ENCODE measurements around the gene NAA80.
"Not testable (repeated sequence)": the region's sequence is repeated elsewhere in the genome, so short reads cannot be mapped to it uniquely, and the experiment has no call there.

The NAA80 gene

DNA sequence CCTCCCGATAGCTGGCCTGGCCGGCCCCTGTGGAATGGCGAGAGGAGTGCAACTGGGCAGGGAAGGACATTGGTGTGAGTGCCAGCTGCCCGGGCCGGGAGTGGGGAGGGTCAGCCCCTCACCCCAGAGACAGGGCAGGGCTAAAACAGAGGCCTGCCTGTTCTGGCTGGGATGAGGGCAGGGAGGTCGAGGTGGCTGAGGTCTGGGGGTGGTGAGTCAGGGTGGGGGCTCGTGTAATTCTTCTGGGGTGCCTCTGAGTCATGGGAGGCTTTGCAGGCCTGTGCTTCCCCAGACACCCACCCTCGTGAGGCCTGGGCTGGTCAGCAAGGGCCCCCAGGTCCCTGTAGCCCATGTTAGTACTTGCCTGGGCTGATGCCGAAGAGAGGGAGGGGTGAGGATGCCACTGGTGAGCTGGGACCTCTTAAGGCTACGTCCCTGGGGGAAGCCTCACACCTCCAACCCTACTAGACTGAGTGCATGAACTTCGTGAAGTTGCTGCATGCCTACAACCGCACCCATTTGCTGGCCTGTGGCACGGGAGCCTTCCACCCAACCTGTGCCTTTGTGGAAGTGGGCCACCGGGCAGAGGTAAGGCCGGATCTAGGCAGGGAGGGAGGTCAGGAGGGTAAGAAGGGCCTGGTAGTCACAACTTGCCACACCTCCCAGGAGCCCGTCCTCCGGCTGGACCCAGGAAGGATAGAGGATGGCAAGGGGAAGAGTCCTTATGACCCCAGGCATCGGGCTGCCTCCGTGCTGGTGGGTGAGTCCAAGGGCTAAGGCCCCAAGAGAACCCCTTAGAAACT lies 28.6 kb downstream of the NAA80 start:
- no peak for DNase-seq (ENCODE audit: low read depth)

DNA sequence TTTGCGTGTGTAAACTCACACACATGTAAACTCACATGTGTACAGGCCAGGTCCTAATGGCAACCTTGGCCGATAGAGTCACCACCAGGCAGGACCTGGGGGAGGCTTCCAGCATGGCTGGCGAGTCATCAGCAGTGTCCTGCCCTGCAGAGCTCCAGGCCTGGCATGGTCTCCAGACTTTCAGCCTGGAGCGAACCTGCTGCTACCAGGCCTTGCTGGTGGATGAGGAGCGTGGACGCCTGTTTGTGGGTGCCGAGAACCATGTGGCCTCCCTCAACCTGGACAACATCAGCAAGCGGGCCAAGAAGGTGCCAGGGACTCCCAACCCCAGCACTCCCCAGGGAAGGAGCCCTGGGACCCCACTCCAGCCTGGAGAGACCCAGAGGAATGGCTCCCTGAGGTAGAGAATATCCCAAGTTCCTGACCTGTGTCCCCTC lies 29.2 kb downstream of the NAA80 start:
- DNase-seq (ENCODE audit: low read depth) = no peak

DNA sequence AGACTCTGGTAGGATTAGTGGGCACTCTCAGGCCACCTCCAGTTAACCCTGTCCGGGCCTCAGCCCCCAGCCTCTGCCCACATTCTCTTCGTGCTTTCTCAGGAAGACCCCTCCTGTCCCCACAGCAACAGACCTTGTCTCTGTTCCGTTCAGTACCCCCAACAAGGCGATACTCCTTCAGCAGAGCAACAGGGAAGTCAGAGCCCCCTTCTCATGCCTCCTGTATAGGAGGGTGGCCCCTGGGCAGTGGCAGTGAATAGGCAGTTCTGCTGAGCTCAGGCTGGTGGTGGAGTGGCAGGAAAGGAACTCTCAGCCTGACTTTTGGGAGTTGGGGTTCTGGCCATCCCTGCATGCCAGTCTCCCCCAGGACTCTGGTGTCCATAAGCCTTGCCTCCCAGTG lies 29.7 kb downstream of the NAA80 start:
- DNase-seq (ENCODE audit: low read depth) = no peak

DNA sequence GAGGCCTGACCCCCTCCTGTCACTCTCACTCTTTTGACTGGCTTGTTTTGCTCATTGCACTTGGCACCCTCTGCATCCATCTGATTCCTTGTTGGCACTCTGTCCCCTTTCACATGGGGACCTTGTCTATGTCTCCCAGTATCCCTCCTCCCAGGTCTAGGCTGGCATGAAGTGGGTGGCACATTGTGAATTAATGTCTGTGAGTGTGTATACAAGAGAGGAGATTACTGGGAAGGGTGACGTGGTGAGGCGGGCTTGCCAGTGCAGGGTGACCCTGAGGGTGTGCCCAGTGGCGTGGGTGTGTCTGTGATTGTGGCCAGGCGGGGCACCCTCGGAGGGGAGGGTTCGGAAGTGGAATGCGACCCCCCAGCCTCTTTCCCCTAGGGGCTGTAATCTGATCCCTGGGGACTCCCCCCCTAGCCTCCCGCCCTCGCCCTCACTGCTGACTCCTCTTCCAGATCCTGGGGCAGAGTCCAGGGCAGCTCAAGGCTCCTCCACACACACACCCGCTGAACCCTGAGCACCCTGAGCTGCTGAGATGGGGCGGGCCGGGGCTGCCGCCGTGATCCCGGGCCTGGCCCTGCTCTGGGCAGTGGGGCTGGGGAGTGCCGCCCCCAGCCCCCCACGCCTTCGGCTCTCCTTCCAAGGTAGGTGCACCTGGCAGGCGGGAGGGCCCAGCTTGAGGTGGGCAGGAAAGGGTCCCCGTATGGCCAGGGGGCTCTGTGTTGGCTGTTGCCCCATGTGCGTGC lies 30.3 kb downstream of the NAA80 start, which contains the start of gene SEMA3B:
Gene SEMA3B (plus strand): TSS at position 445 of the 749 bp plus-strand sequence. CDS start 94 bp downstream, at position 539.
- no peak for DNase-seq (ENCODE audit: low read depth)

DNA sequence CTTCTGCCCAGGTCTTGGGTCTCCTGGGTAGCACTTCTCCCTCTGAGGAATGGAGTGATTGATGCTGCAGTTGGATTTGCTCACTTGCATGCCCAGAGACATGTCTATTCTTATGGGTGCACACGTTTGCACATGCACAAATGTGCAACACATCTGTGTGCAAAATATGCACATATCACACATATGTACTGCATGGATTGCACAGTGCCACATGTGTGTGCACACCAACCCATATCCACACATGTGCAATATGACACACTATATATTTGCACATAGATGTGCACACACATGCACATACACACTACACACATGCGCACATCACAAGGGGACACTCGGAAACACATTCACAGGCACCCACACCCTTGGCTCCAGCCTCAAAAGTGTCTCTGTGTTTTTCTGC lies 30.9 kb downstream of the NAA80 start:
- no peak for DNase-seq (ENCODE audit: low read depth)

DNA sequence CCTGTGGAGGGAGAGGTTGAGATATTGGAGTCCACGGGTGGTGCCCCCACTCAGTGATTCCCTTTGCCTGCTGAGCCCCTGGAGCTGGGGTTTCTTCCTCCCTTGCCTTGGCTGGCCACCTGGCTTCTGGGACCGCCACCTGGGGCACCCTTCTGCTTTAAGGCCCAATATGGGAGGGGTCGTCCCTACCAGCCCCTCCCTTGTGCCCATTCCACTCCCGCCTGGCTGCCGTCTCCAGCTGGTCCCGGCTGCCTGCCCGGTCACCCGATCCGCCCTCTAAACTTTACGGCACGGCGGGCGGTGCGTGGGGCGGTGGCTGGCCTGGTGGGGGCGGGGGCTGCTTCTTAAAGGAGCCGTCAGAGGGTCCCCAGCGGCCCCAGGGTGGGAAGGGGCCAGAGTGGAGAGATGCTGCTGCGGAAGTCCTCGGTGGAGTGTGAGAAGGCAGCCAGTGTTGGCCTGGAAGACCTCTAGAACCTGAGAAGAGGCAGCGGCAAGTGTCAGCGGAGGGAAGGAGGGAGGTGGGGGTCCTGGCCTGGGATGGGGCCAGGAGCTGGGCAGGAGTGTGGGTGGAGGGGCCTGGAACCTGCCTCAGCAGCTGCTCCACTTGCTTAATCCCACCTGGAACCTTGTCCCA lies 31.8 kb downstream of the NAA80 start:
- no peak for DNase-seq (ENCODE audit: low read depth)

DNA sequence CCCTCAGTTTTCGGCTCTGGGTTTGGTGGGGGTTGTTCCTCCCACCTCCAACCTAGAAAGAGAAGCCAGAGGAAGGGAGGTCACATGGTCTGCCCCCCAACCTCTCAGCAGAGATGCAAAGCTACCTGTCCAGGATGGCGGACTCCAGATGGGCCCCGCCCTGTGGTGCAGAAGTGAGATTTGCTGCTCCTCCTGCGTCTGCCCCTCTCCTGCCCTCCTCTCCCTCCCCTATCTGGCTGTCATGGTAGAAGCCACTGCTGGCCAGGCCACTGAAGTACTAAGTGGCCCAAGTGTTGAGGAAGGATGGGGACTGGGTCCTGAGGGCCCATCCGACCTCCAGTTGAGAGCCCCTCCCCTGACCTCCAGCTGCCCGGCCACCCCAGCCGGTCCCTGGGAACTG lies 32.4 kb downstream of the NAA80 start:
- no peak for DNase-seq (ENCODE audit: low read depth)

DNA sequence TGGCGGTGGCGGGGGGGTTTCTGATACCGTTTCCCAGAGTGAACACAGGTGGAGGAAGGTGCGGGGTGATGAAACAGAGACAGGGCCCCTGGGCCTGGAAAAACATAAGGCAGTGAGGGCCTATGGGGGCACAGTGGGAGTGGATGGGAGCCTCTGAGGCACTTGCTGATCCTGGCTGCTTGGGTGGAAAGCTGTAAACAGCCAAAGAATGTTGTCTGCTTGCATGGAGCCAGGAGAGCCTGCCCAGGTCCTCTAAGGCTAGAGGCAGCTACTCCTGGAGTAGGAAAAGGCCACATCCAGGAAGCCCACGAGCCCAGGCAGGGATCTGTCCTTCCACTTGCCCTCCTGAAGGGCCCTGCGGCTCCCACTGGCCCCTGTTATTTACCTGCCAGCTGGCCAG lies 33.2 kb downstream of the NAA80 start:
- DNase-seq (ENCODE audit: low read depth) = no peak

DNA sequence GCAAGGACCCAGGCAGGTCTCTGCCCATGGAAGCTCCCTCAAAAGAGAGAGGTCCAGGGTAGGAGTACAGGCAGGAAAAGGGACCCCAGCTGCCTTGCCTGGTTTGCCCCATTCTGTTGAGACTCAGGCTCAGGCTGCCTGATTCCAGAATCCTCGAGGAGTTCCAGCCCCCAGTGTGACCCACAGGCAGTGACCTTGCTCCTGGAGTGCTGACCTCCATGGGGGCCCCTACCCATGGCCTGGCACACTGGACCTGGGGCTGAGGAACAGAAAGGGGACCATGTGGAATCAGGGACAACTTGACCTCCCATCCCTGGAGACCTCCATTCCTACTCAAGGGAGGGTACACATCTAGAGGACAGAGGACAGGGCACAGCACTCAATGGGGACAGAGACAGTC lies 33.6 kb downstream of the NAA80 start:
- DNase-seq (ENCODE audit: low read depth) = no peak

DNA sequence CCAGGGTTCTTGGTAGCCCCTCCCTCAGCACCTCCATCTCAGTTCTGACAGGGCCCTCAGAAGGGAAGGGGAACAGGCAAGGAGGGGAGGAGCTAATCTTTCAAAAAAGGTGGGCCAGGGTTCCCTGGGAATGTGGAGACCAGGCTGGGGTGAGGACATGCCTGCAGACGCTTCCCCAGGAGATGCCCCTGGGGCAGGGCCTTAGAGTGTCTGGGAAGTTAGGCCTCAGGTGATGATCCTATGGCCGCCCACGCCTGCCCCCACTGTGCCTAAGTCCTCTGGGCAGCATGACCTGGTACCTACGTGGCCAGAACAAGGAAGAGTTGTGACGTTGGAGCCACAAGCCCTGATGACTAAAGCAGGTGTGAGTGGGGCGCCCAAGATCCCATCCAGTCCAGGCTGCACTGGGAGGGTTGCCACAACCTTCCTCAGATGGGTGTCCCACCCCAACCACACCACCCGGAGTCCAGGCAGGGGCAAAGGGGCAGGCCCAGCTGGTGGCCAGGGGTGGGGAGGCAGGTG lies 34.2 kb downstream of the NAA80 start:
- DNase-seq (ENCODE audit: low read depth) = no peak

DNA sequence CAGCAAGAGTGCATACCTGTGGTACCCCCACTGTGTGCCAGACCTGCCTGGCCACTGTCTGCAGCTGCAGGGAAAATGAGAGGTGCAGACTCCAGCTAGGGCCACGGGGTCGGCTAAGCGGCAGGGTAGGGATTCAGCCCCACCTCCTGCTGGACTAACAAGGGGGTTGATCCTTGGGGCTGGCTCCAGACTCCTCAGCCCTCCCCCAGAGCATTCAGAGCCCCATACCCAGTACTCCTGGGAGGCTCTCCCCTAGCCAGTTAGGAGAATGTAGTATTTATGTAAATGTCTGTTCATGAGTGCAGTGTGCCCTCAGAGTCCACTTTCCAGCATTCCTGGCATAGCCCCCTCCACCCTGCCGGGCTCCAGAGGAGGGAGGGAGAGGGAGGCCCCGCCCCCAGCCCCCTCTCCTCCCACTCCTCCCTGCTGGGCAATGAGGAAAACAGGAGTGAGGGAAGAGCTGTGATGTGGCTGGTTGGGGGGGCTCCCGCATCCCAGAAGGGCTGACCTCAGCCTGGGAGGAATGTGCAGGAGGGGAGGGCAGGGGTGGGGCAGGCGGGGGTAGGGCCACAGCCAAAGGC lies 34.7 kb downstream of the NAA80 start:
- DNase-seq (ENCODE audit: low read depth) = no peak

DNA sequence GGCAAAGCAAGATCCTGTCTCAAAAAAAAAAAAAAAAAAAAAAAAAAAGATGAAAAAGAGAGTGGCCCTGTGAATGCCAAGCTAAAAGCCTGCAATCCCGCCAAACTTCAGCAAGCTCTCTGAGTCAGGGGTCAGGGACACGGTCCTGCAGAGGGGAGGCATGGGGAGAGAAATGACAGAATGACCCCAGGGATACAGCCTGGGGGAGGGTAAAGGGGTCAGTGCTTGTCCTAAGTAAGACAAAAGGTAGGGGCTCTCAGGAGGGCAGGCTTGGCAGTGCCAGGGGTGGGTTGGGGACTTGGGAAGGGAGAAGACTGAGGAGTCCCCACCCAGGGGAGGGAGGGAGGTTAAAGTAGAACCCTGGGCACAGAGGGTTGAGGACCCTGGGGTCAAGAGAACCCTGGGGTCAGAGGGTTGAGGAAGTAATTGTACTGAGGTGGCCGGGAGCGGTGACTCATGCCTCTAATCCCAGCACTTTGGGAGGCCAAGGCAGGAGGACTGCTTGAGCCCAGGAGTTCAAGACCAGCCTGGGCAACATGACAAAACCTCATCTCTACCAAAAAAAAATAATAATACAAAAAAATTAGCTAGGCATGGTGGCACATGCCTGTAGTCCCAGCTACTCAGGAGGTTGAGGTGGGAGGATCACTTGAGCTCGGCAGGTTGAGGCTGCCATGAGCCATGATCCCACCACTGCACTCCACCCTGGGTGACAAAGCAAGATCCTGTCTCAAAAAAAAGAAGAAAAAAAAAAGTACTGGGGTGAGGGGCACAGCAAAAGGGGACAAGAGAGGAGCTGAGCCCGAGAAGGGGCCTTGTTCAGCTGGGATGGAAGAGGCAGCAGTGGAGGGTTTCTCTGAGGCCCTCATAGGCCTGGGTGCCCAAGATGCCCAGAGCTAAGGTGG lies 35.5 kb downstream of the NAA80 start:
- DNase-seq (ENCODE audit: low read depth) = no peak

DNA sequence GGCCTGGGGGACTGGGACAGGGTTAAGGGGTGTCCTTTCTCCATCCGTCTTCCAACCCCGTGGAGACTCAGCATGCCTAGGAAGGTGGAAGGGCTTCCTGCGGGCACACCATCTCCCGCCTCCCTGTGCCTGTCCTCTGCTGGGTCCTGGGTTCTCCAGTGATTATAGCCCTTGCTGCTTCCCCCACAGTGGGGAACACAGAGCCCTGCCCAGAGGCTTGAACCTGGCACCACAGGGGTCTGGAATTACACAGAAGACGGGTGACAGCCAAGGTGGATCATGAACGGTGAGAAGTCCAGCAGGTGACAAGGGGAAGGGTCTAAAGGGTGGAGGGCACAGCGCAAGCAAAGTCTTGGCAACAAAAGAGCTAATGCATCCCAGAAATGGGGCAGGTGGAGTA lies 36.4 kb downstream of the NAA80 start:
- DNase-seq (ENCODE audit: low read depth) = no peak

DNA sequence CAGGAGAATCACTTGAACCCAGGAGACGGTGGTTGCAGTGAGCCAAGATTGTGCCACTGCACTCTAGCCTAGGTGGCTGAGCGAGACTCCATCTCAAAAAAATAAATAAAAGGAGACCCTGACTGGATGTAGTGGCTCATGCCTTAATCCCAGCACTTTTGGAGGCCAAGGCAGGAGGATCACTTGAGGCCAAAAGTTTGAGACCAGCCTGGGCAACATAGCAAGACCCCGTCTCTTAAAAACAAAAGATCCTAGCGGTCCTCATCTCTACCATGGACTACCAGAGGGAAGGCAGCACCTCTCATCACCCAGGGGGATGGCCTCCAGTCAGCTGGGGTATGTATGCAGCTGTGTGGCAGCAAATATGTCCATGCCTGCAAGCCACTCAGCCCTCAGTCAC lies 37.0 kb downstream of the NAA80 start:
- DNase-seq (ENCODE audit: low read depth) = not testable (repeated sequence)

DNA sequence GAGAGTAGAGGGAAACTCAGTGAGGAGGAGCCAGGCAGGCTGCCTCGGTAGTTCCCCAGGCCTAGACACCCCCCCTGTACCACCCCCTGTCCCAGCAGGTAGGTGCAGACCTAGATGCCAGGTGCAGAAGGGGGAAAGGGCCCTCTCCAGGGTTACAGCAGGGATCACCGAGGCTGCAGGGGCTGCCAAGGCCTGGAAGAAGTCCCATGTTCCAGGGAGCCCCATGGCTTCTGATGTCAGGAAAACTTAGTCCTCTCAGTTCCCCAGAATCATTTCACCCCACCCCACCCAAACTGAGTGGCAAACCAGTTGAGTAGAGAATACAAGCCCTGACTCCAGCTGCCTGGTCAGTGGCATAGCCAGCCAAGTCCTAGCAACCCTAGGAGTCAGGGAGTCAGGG lies 37.7 kb downstream of the NAA80 start:
- DNase-seq (ENCODE audit: low read depth) = no peak

DNA sequence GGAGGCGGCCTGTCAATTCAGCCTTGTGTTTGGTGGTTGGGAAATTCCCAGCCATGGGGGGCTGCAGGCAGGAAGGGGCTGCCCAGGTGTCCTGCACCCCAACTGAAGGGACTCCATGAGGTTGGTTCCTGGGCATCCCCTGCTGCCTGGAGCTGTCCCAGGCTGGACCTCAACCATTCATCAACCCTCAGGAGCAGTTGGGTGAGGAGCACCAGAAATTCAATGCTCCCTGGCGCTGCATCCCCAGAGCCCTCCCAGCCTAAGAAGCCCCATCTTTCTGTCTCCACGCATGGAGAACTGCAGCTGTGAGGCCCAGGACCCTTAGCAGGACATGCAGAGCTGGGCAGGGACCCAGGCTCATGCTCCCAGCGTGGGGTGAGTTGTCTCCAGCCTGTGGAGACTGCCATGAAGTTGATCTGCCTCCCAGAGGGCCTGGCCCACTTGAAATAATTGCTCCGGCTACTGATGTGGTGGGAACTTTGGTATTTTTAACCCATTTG lies 38.2 kb downstream of the NAA80 start:
- no peak for DNase-seq (ENCODE audit: low read depth)

DNA sequence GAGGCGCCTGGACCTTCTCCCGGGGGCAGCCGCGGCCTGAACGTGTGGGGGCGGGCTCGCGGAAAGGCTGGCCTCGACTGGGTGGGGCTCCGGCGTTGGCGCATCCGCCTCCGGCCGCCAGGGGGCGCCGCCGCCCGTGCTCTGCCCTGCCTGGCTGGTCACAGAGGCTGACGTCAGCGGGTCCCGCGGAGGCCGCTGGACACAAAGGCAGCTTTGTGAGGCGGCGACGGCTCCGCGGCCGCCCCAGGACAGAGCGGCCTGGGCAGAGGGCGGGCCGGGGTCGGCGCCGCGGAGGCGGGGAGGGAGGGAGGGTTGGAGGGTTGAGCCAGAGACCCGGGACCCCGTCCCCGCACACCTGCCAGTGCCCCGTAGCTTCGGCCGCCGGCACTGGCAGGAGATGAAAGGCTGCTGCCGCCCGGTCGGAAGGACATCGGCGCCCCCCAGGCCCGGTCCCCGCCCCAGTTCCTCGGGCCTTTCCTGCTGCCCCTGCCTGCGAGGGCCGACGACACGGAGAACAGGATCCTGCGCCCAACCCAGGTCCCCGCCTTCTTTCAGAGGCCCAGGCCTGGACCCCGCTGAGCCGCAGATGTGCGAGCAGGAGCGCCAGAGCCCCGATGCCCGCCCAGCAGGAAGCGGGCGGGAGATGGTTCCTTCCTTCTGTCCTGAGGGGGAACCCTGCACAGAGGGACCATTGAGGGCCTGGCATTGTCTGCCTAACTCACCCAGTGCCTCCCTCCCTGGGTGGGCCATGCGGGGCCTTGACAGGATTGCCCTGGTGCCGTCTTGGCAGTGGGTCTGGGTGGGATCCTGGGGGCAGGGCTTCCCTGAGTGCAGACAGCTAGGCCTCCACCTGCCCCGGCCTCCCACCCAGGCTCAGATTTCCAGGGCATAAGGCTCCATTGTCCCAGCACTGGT lies 38.9 kb downstream of the NAA80 start:
- DNase-seq (ENCODE audit: low read depth) = peak; percentile 78

DNA sequence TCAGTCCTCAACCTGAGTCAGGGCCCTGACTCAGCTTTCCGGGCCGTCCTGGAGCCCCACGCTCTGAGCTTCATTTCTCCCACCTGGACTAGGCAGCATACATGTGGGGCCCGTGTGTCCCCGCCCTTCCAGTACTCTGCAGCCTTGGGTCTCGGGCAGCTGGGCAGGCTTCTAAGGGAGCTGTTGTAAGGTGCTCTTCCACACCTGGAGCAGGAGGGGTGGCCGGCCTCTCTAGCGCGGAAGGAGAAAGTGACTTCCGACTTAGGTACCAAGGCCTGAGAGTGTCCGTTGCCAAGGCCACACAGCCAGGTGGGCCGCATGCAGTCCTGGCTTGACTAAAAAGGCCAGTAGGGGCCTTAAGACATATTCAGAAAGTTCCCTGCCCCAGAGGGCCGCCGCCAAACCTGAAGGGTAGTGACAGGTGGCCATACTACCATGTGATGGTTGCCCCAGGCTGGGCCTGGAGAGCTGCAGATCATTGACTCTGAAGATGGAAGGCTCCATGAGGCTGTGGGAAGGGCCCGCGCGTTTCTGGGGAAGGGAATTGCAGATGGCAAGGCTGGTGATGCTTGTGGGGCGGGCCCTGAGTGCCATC lies 39.7 kb downstream of the NAA80 start:
- DNase-seq (ENCODE audit: low read depth) = no peak

DNA sequence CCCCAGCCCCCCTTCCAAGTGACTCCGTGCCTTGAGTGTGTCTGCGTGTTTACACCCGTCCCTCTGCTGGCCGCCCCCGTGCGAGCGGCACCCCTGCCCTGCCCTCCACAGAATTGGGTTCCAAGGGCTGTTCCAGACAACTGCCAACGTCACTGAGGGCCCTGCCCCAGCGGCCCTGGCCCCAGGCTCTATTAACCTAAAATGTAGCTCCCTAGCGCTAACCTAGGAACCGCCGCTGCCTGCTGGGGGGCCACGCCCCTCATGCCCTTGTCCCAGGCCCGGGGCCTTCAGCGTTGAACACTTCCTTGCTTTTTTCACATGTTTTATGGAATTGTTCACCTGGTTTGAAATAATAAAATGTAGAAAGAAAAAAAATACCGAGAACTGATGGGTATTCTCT lies 40.2 kb downstream of the NAA80 start:
- no peak for DNase-seq (ENCODE audit: low read depth)
